Measurements from ENCODE around the gene COL6A3. TPM values are rescaled to one million over a fixed set of nuclear protein-coding genes. Genes with fewer than 3 reads are reported as not detected.

Gene COL6A3
- total and polyA plus RNA-seq, 2 of the 13 experiments (the other 11 are each of a cell fraction or from before 2014, with no cell fraction given): 0.03 TPM; not detected in 1

- ATAC-seq (no peak), FAIRE-seq (no peak), DNase-seq (ENCODE audit: low spot score) (no peak)
- TF ChIP-seq ZNF446 (CRISPR knock-in tag; IDR thresholded peaks at IDR 0.05) (no peak), ZNF263 (CRISPR knock-in tag; IDR thresholded peaks at IDR 0.05) (no peak), ZNF883 (CRISPR knock-in tag; IDR thresholded peaks at IDR 0.05; ENCODE audit: not compliant biosample characterization) (no peak), RFX3 (CRISPR knock-in tag; IDR thresholded peaks at IDR 0.05) (no peak), TSC22D2 (CRISPR knock-in tag; IDR thresholded peaks at IDR 0.05; ENCODE audit: borderline replicate concordance) (no peak), GTF3A (CRISPR knock-in tag; conservative IDR thresholded peaks at IDR 0.05) (no peak), ZNF747 (CRISPR knock-in tag; IDR thresholded peaks at IDR 0.05; ENCODE audit: borderline replicate concordance) (no peak), ZBTB40 (IDR thresholded peaks at IDR 0.05) (no peak), ZBTB40 (CRISPR knock-in tag; IDR thresholded peaks at IDR 0.05) (0 out of 2 replicates have a peak, but pooled peaks have one; percentile 2), ZFP36L2 (CRISPR knock-in tag; IDR thresholded peaks at IDR 0.05) (no peak)
- Histone ChIP-seq H3K27ac (ENCODE audit: extremely low read length, insufficient read depth, low read length) (no peak overlapping the region), H4K20me1 (ENCODE audit: insufficient read depth, low read length) (peaks cover 2% of the 10 kb centered on the region; the same call in 1 of the 2 replicates), H3K9me3 (ENCODE audit: low read length) (no peaks in the 10 kb centered on the region), H2AFZ (ENCODE audit: low read length) (no peak overlapping the region), H3K79me2 (ENCODE audit: insufficient read depth, low read length) (no peaks in the 10 kb centered on the region), H3K4me3 (replicated peaks in 1 of 3; ENCODE audit: insufficient read depth in 1 of 3, low read depth in 2 of 3, low read length in 3 of 3) (no peak overlapping the region), H3K27me3 (ENCODE audit: control insufficient read depth in 1 of 2, insufficient read depth in 2 of 2, low read length in 2 of 2) (peaks cover 2 to 61% of the 10 kb centered on the region in 2 experiments; a peak in 4 of 5 replicates), H3K9ac (ENCODE audit: insufficient read depth, low read depth, low read length) (no peak overlapping the region), H3K36me3 (replicated peaks in 1 of 2; ENCODE audit: control insufficient read depth in 1 of 2, insufficient read depth in 2 of 2, low read length in 2 of 2) (no peaks in the 10 kb centered on the region), H3K4me2 (ENCODE audit: low read depth, low read length) (no peak overlapping the region), H3K4me1 (ENCODE audit: insufficient read depth, low read length) (peaks cover 6% of the 10 kb centered on the region; the same call in 1 of the 2 replicates)
- ChIA-PET CTCF (ENCODE audit: low intra/inter-chr PET ratio, low total read pairs) (no interaction called here), POLR2A (no interaction called here)
- intact Hi-C loops (cut with micrococcal nuclease; ENCODE audit: unreplicated experiment) (no loop called here), in situ Hi-C loops (cut with HindIII; ENCODE audit: extremely low pct_ligation_motif_present, low pct_unique_long_range_greater_than_20kb) (no loop called here)
- no TSS peak for BruUV-seq (replicated peaks)
- 24% methylated on average over 13 of the region's 13 CpGs for WGBS (ENCODE audit: low lambda C conversion rate)
Observed at GRCh38 chr2:237449193-237449881, 35.4 kb upstream of the COL6A3 start.

All from HepG2 (cell line).